Breast epithelium (tissue), 4 donors: ENCODE measurements around the gene TMEM41B. TPM values are rescaled to one million over a fixed set of nuclear protein-coding genes. Genes with fewer than 3 reads are reported as not detected.

Source experiments
- DNase-seq, 2 donors: peaks; one replicate each; pipeline ENCODE4 v3.0.0-alpha.2; 2019; ENCODE audit warnings: low spot score in 2 of 2
- H3K27ac ChIP-seq, 2 donors: fragments of 200-600 bp; sonication (generic) in 1 of 2; one replicate each; pipeline ENCODE4 v1.5.1; 2016 to 2019; ENCODE audit warnings: mild to moderate bottlenecking in 1 of 2
- H3K27me3 ChIP-seq, 2 donors: fragments of 200-600 bp; sonication (generic) in 1 of 2; one replicate each; pipeline versions ENCODE4 v1.5.1 to v1.6.0; 2017 to 2019; ENCODE audit warnings: control low read depth in 1 of 2, mild to moderate bottlenecking in 1 of 2
- H3K36me3 ChIP-seq: fragments of 200-600 bp; one replicate; pipeline ENCODE4 v1.5.1; 2019
- H3K4me1 ChIP-seq, 2 donors: fragments of 200-600 bp; sonication (generic); one replicate each; pipeline ENCODE4 v1.5.1; 2016 to 2019; ENCODE audit warnings: control low read depth in 1 of 2
- H3K4me3 ChIP-seq, 3 donors: fragments of 200-600 bp; sonication (generic); 1 replicate in 2 of 3; 2 replicates in 1 of 3; pipeline ENCODE4 v1.5.1; 2016 to 2019; ENCODE audit warnings: mild to moderate bottlenecking in 3 of 3, moderate library complexity in 2 of 3
- H3K9me3 ChIP-seq, 2 donors: fragments of 200-600 bp; sonication (generic) in 1 of 2; one replicate each; pipeline ENCODE4 v1.5.1; 2016 to 2019; ENCODE audit warnings: control low read depth in 1 of 2
- POLR2A ChIP-seq: fragments of 450-650 bp; IDR thresholded peaks from one replicate; pipeline ENCODE4 v1.6.1; 2016; ENCODE audit warnings: antibody characterized with exemption, mild to moderate bottlenecking, moderate library complexity
- POLR2AphosphoS5 ChIP-seq, 3 donors: sonication (generic); formaldehyde crosslinking; IDR thresholded peaks; one replicate each; pipeline ENCODE4 v1.6.1; 2017; ENCODE audit warnings: antibody characterized with exemption in 3 of 3
- intact Hi-C: fragments of 100-400 bp; cut with DNase I; formaldehyde crosslinking; loops from one replicate; pipeline ENCODE4 v1.15.1; 2023; ENCODE audit warnings: low total_unique reads
- total RNA-seq, 3 donors: library from RNA; depleted of rRNA; stranded (reverse); fragments of >200 nt; gene quantifications; one replicate each; pipeline ENCODE4 v1.1.0, GENCODE V29; 2016
- TF ChIP-seq, protein P1 (sequence below), 3 donors: fragments of 450-650 bp; IDR thresholded peaks; one replicate each; pipeline ENCODE4 v1.5.1; 2016 to 2017; ENCODE audit warnings: antibody characterized with exemption in 3 of 3, mild to moderate bottlenecking in 3 of 3, moderate library complexity in 3 of 3

TMEM41B gene
- total RNA-seq, 3 donors from 2014 or later = 19.2 to 42.3 (median 38.0) TPM

DNA sequence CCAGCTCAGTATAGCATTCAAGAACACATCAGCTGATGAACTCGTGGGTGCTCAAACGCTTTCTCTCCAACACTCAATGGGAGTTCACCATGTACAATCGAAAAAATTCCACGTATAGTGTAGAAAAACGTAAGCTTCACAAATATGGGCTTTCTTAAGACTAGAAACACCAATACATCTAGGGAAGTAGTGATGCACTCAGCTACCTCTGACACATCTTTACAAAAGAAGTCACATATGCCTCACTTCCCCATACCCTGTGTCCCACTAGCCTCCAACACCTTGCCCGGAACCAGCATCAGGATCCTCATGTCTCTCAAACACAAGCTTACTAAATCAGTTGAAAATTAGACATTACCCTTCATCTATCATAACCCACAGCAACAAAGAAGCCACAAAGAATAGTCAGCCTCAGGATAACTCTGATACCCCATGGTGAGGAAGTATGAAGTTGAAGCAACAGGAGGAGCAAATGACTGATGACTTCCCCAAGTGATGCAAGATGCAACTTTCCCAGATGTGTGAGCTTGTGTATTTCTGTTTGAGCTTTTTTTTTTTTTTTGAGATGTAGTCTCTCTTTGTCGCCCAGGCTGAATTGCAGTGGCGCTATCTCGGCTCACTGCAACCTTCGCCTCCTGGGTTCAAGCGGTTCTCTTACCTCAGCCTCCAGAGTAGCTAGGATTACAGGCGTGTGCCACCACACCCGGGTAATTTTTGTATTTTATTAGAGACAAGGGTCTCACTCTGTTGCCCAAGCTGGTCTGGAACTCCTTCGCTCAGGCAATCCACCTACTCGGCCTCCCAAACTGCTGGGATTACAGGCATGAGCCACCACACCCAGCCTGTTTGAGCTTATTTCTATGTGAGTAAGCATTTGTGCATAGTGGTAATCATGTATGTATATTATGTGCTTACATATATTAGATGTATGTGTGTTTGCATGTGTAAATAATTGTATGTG, 40.7 kb downstream of the TMEM41B start:
- H3K27me3 ChIP-seq = no peaks in the 10 kb centered on the region
- peak in 1 of 2 donors; percentile 3 for DNase-seq
- H3K4me1 ChIP-seq = no peaks in the 10 kb centered on the region
- no peak overlapping the region for H3K27ac ChIP-seq
- no peak for TF ChIP-seq POLR2AphosphoS5 (IDR thresholded peaks at IDR 0.05)
- TF ChIP-seq, protein P1, sequence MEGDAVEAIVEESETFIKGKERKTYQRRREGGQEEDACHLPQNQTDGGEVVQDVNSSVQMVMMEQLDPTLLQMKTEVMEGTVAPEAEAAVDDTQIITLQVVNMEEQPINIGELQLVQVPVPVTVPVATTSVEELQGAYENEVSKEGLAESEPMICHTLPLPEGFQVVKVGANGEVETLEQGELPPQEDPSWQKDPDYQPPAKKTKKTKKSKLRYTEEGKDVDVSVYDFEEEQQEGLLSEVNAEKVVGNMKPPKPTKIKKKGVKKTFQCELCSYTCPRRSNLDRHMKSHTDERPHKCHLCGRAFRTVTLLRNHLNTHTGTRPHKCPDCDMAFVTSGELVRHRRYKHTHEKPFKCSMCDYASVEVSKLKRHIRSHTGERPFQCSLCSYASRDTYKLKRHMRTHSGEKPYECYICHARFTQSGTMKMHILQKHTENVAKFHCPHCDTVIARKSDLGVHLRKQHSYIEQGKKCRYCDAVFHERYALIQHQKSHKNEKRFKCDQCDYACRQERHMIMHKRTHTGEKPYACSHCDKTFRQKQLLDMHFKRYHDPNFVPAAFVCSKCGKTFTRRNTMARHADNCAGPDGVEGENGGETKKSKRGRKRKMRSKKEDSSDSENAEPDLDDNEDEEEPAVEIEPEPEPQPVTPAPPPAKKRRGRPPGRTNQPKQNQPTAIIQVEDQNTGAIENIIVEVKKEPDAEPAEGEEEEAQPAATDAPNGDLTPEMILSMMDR (IDR thresholded peaks at IDR 0.05) = no peak
- no peak for TF ChIP-seq POLR2A
- H3K36me3 ChIP-seq = no peaks in the 10 kb centered on the region
- intact Hi-C loops = no loop called here
- H3K4me3 ChIP-seq = no peak overlapping the region
- no peaks in the 10 kb centered on the region for H3K9me3 ChIP-seq

DNA sequence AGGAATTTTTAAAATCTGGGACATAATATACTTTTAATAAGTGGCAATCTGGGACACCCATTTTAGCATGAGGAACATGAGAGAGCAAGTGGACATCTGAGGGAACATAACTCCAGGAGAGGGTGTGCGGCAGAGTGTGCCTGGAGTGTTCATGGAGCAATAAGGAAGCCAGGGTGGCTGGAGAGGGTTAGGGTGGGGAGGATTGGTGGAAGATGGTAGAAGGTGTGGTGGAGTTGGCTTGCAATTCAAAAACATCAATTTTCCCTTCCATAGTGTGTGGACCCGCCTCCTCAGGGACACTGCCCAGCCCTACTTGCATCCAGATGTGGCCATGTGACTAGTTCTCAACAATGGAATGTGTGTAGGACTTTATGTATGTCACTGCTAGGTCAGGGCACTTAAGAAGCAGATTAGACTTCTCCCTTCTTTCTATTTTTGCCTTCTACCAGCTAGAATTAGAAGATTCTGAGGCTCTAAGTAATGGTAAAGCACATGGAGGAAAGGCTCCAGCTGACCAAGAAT, 44.8 kb downstream of the TMEM41B start:
- no peaks in the 10 kb centered on the region for H3K4me1 ChIP-seq
- TF ChIP-seq POLR2AphosphoS5 (IDR thresholded peaks at IDR 0.05) (no peak), POLR2A (no peak)
- TF ChIP-seq, protein P1 (IDR thresholded peaks at IDR 0.05) = no peak
- no peaks in the 10 kb centered on the region for H3K36me3 ChIP-seq
- H3K27me3 ChIP-seq = no peaks in the 10 kb centered on the region
- no peaks in the 10 kb centered on the region for H3K9me3 ChIP-seq
- no peak overlapping the region for H3K4me3 ChIP-seq
- no peak overlapping the region for H3K27ac ChIP-seq
- DNase-seq = no peak
- intact Hi-C loops = no loop called here

DNA sequence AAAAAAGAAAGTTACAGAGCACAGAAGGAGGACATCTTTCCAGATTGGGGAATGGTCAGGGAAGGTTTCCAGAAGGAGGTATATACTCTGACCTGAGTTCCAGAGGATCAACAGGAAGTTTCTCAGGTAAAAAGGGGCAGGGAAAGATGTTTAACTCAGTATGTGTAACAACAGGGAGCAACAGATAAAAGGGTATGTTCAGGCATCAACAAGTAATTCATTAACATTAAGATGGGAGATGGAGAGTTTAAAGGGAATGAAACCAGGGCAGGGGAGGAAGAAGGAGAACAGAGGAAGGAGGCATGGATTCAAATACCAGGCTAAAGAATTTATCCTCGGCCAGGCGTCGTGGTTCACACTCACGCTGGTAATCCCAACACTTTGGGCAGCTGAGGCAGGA, 46.7 kb downstream of the TMEM41B start:
- Histone ChIP-seq H3K27me3 (no peaks in the 10 kb centered on the region), H3K9me3 (no peaks in the 10 kb centered on the region), H3K36me3 (no peaks in the 10 kb centered on the region), H3K27ac (no peak overlapping the region), H3K4me1 (no peaks in the 10 kb centered on the region), H3K4me3 (no peak overlapping the region)
- TF ChIP-seq, protein P1 (IDR thresholded peaks at IDR 0.05) = no peak
- no peak for TF ChIP-seq POLR2AphosphoS5 (IDR thresholded peaks at IDR 0.05)
- TF ChIP-seq POLR2A = no peak
- intact Hi-C loops = no loop called here
- no peak for DNase-seq

DNA sequence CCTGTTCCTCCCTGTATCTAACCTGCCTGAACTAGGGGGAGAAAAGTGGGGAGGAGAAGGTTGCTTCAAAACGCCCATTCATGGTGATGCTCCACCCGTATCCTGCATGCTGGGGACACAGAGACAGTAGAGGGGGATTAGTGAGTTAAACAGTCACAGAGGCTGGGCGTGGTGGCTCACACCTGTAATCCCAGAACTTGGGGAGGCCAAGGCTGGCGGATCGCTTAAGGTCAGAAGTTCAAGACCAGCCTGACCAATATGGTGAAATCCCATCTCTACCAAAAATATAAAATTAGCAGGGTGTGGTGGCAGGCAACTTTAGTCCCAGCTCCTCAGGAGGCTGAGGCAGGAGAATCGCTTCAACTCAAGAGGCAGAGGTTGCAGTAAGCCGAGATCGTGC, 47.5 kb downstream of the TMEM41B start:
- no peaks in the 10 kb centered on the region for H3K27me3 ChIP-seq
- no peak overlapping the region for H3K4me3 ChIP-seq
- intact Hi-C loops = no loop called here
- H3K4me1 ChIP-seq = no peaks in the 10 kb centered on the region
- no peaks in the 10 kb centered on the region for H3K9me3 ChIP-seq
- DNase-seq = no peak
- TF ChIP-seq, protein P1 (IDR thresholded peaks at IDR 0.05) = no peak
- H3K36me3 ChIP-seq = no peaks in the 10 kb centered on the region
- H3K27ac ChIP-seq = no peak overlapping the region

DNA sequence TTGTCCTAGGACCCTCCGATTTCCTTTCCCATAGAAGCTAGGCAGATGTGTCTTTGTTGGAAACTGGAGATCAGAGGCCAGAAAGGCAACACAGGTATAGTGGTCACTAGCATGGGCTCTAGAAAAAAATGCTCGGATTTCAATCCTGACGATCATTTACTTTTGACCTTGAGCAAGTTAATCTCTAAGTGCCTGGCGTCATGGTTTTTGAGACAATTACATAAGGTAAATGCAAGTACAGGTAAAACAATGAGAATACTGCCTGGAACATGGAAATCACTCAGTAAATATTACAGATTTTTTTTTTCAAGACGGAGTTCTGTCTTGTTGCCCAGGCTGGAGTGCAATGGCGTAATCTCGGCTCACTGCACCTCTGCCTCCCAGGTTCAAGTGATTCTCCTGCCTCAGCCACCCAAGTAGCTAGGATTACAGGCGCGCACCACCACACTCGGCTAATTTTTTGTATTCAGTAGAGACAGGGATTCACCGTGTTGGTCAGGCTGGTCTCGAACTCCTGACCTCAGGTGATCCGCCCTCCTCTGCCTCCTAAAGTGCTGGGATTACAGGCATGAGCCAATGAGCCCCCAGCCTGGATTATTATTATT, 48.2 kb downstream of the TMEM41B start:
- no peaks in the 10 kb centered on the region for H3K4me1 ChIP-seq
- peak overlapping the region in 1 of 3 donors; percentile 93 for H3K4me3 ChIP-seq
- H3K27me3 ChIP-seq = no peaks in the 10 kb centered on the region
- TF ChIP-seq POLR2AphosphoS5 (IDR thresholded peaks at IDR 0.05) = no peak
- TF ChIP-seq, protein P1 (IDR thresholded peaks at IDR 0.05) = no peak
- no peak for TF ChIP-seq POLR2A
- no peak for DNase-seq
- intact Hi-C loops = no loop called here
- no peaks in the 10 kb centered on the region for H3K9me3 ChIP-seq
- no peaks in the 10 kb centered on the region for H3K36me3 ChIP-seq
- H3K27ac ChIP-seq = peak overlapping the region in 1 of 2 donors; percentile 94
